KMS-11 (cell line): Measurements from ENCODE around the gene DAZAP2.

Experiments
- H2AFZ ChIP-seq: fragments of 200-600 bp; sonication (generic); 2 replicates; pipeline ENCODE4 v1.6.1; 2016; ENCODE audit warnings: antibody characterized with exemption, mixed run types, low read depth
- H3K27ac ChIP-seq: fragments of 200-600 bp; sonication (generic); 2 replicates; pipeline ENCODE4 v1.6.1; 2016; ENCODE audit warnings: mild to moderate bottlenecking, mixed run types
- H3K27me3 ChIP-seq: fragments of 200-600 bp; sonication (generic); 2 replicates; pipeline ENCODE4 v1.6.1; 2017; ENCODE audit warnings: mild to moderate bottlenecking, low read depth, mixed run types, moderate library complexity; ENCODE audit not compliant: insufficient read depth
- H3K36me3 ChIP-seq: fragments of 200-600 bp; sonication (generic); 2 replicates; pipeline ENCODE4 v1.6.1; 2017; ENCODE audit warnings: mild to moderate bottlenecking, mixed run types; ENCODE audit not compliant: insufficient read depth
- H3K4me1 ChIP-seq: fragments of 200-600 bp; sonication (generic); 2 replicates; pipeline ENCODE4 v1.6.1; 2016; ENCODE audit warnings: mild to moderate bottlenecking, low read depth, mixed run types; ENCODE audit not compliant: poor library complexity, severe bottlenecking
- H3K4me2 ChIP-seq: fragments of 200-600 bp; sonication (generic); 2 replicates; pipeline ENCODE4 v1.7.0; 2016; ENCODE audit warnings: mild to moderate bottlenecking, mixed run types
- H3K4me3 ChIP-seq: fragments of 200-600 bp; sonication (generic); IDR thresholded peaks from 2 replicates; pipeline ENCODE4 v1.6.1; 2017; ENCODE audit warnings: low read depth, low read length, mixed read lengths; ENCODE audit not compliant: insufficient read depth
- H3K79me2 ChIP-seq: fragments of 200-600 bp; sonication (generic); 2 replicates; pipeline ENCODE4 v1.6.1; 2016; ENCODE audit warnings: low read depth, mixed run types; ENCODE audit not compliant: insufficient read depth
- H3K9ac ChIP-seq: fragments of 200-600 bp; sonication (generic); 2 replicates; pipeline ENCODE4 v1.6.1; 2016; ENCODE audit warnings: mild to moderate bottlenecking, mixed run types
- H4K20me1 ChIP-seq: fragments of 200-600 bp; sonication (generic); 2 replicates; pipeline ENCODE4 v1.6.1; 2016; ENCODE audit warnings: mild to moderate bottlenecking, mixed run types; ENCODE audit not compliant: insufficient read depth
- TF ChIP-seq, protein P1 (sequence below): fragments of 200-600 bp; sonication (generic); conservative IDR thresholded peaks from 2 replicates; pipeline ENCODE4 v1.6.1; 2017; ENCODE audit warnings: low read depth, mild to moderate bottlenecking, antibody characterized with exemption, low read length, moderate library complexity, mixed read lengths

DAZAP2 gene

DNA sequence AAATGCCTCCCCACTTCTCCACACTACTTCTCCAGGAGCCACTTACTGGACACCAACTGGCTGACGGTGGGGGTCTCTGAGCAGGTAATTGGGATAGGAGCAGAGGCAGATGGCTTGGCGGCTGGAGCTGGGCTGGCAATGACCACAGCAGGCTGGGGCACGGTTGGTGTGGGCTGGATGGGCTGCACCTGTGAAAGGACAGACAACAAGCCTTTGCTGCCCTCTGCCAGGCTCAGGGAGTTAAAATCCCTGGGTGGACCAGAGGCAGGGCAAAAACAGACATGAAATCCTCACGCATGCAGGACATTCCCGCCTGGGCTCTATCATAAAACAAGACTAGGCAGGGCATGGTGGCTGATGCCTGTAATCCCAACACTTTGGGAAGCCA is 46.3 kb upstream of the DAZAP2 start:
- TF ChIP-seq, protein P1, sequence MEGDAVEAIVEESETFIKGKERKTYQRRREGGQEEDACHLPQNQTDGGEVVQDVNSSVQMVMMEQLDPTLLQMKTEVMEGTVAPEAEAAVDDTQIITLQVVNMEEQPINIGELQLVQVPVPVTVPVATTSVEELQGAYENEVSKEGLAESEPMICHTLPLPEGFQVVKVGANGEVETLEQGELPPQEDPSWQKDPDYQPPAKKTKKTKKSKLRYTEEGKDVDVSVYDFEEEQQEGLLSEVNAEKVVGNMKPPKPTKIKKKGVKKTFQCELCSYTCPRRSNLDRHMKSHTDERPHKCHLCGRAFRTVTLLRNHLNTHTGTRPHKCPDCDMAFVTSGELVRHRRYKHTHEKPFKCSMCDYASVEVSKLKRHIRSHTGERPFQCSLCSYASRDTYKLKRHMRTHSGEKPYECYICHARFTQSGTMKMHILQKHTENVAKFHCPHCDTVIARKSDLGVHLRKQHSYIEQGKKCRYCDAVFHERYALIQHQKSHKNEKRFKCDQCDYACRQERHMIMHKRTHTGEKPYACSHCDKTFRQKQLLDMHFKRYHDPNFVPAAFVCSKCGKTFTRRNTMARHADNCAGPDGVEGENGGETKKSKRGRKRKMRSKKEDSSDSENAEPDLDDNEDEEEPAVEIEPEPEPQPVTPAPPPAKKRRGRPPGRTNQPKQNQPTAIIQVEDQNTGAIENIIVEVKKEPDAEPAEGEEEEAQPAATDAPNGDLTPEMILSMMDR = no peak
- H3K27me3 ChIP-seq = no peaks in the 10 kb centered on the region
- H3K4me1 ChIP-seq = peaks cover 27% of the 10 kb centered on the region
- no peak overlapping the region for H3K4me2 ChIP-seq
- no peaks in the 10 kb centered on the region for H3K79me2 ChIP-seq
- no peak overlapping the region for H3K4me3 ChIP-seq
- H4K20me1 ChIP-seq = no peaks in the 10 kb centered on the region
- no peaks in the 10 kb centered on the region for H3K36me3 ChIP-seq
- H3K9ac ChIP-seq = no peak overlapping the region
- no peak overlapping the region for H2AFZ ChIP-seq
- H3K27ac ChIP-seq = no peak overlapping the region

DNA sequence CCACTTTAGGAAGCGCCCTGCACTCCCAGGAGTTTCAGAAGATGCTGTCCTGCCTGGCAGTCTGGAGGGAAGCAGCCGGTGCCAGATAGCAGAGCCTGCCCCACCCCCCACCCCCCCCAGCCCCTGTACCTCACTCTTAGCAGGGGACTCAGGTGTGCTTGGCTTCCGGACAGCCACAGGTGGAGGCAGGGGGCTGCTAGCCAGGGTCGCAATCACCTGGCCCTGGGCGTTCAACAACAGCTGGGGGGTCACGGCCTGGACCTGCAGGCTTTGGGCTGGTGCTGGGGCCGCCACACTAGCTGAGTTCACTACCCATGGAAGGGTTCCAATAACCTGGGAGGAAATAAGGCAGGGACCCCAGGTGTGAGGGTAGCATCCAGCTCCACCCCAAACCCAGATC is 42.8 kb upstream of the DAZAP2 start:
- Histone ChIP-seq H3K9ac (no peak overlapping the region), H3K36me3 (no peaks in the 10 kb centered on the region), H3K4me1 (no peaks in the 10 kb centered on the region), H3K27me3 (no peaks in the 10 kb centered on the region), H4K20me1 (no peaks in the 10 kb centered on the region), H3K79me2 (no peaks in the 10 kb centered on the region), H3K4me3 (no peak overlapping the region), H2AFZ (no peak overlapping the region), H3K4me2 (no peak overlapping the region), H3K27ac (no peak overlapping the region)
- TF ChIP-seq, protein P1 = no peak

DNA sequence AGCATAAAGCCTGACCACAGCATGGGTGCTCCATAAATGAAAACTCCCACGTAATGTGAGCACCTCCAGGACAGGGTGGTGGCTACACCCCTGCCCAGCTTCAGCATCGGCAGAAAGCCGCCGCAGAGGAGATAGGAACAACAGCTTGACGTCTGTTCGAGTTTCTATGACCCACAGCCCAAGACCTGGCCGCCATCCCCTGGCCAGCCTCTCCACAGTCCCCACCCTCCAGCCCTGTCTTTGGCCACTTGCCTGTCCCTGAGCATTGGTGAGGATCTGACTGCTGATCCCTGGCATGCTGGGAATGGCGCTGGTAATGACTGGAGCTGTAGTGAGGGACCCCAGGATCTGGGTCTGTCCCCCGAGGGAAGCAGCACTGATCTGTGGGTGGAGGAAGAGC is 42.1 kb upstream of the DAZAP2 start:
- TF ChIP-seq, protein P1 = no peak
- H3K79me2 ChIP-seq = no peaks in the 10 kb centered on the region
- H3K27me3 ChIP-seq = no peaks in the 10 kb centered on the region
- H3K4me2 ChIP-seq = no peak overlapping the region
- H3K9ac ChIP-seq = no peak overlapping the region
- no peaks in the 10 kb centered on the region for H3K36me3 ChIP-seq
- H3K4me3 ChIP-seq = no peak overlapping the region
- no peak overlapping the region for H3K27ac ChIP-seq
- no peaks in the 10 kb centered on the region for H3K4me1 ChIP-seq
- no peak overlapping the region for H2AFZ ChIP-seq
- H4K20me1 ChIP-seq = no peaks in the 10 kb centered on the region

DNA sequence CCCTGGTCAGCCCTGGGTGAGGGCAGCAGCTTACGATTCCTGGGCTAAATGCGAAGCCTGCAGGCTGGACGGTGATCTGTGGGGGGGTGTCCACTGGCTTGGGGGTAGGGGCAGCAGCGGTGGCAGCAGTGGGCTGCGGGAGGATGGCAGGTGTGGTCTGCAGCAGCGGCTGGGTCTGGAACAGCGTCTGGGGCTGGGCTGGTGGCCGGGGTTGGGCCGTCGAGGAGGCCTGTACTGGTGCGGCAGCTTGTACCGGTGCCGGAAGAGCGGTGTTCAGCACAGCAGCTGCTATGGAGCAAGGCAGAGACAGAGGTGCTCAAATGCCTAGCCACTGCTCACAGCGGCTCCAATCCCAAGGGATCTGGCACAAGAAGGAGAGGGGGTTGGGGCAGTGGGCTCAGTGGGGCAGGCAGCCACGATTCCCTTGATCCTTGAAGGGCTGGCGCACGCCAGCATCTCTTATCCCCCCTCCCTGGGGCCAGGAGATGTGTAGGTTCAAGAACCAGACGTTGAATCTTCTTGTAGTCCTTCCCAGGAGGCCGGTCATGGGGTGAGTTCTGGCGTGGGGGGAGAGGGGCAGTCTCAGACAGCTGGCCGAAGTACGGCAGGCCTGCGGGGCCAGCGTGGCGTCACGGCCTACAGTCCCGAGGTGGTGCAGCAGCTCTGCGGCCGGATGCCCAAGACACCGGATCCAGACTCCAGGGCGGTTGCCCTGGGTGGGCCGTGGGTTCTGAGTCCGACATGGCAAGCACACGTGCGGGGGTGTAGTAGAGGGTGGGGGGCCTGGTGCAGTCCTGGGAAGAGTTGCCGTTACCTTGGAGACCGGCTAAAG is 40.7 kb upstream of the DAZAP2 start:
- Histone ChIP-seq H3K79me2 (no peaks in the 10 kb centered on the region), H3K4me1 (no peaks in the 10 kb centered on the region), H3K9ac (no peak overlapping the region), H3K27ac (no peak overlapping the region), H3K27me3 (no peaks in the 10 kb centered on the region), H2AFZ (no peak overlapping the region), H3K4me3 (no peak overlapping the region), H3K4me2 (no peak overlapping the region), H4K20me1 (no peaks in the 10 kb centered on the region), H3K36me3 (no peaks in the 10 kb centered on the region)
- TF ChIP-seq, protein P1 = no peak
